Ovary (tissue), 9 donors: ENCODE data around the gene SLFN11. TPM values are rescaled to one million over a fixed set of nuclear protein-coding genes. Genes with fewer than 3 reads are reported as not detected.

Experiments
- DNase-seq, 5 donors: peaks; one replicate each; pipeline ENCODE4 v3.0.0-alpha.2; 2019 to 2020
- H3K27ac ChIP-seq, 2 donors: fragments of 200-600 bp; one replicate each; pipeline versions ENCODE4 v1.5.1 to v1.8.0; 2019 to 2022
- H3K27me3 ChIP-seq: fragments of 200-600 bp; one replicate; pipeline ENCODE4 v1.8.0; 2022
- H3K36me3 ChIP-seq: fragments of 200-600 bp; sonication (generic); one replicate; pipeline ENCODE4 v1.5.1; 2019
- H3K4me1 ChIP-seq: one replicate; pipeline ENCODE4 v1.8.1; 2013; ENCODE audit warnings: mild to moderate bottlenecking, moderate library complexity; ENCODE audit not compliant: insufficient read depth
- H3K4me3 ChIP-seq: fragments of 200-600 bp; sonication (generic); one replicate; pipeline ENCODE4 v1.5.1; 2017
- H3K9me3 ChIP-seq, 2 donors: fragments of 200-600 bp in 1 of 2; sonication (generic) in 1 of 2; one replicate each; pipeline versions ENCODE4 v1.5.1 to v1.8.1; 2013 to 2019; ENCODE audit warnings: mild to moderate bottlenecking in 1 of 2, moderate library complexity in 1 of 2
- CTCF ChIP-seq, 3 donors: fragments of 450-650 bp in 2 of 3; fragments of 200-600 bp in 1 of 3; IDR thresholded peaks; one replicate each; pipeline versions ENCODE4 v1.5.1 to v1.8.0; 2016 to 2022; ENCODE audit warnings: antibody characterized with exemption in 3 of 3, mild to moderate bottlenecking in 1 of 3
- EP300 ChIP-seq: sonication (generic); formaldehyde crosslinking; IDR thresholded peaks from one replicate; pipeline ENCODE4 v1.6.1; 2017; ENCODE audit warnings: antibody characterized with exemption
- POLR2A ChIP-seq: fragments of 450-650 bp; IDR thresholded peaks from one replicate; pipeline ENCODE4 v1.6.1; 2017; ENCODE audit warnings: antibody characterized with exemption, mild to moderate bottlenecking, moderate library complexity
- WGBS, 3 donors: extraction: QIAGEN DNeasy Blood & Tissue Kit in 1 of 3; methylation state at CpG; one replicate each; pipeline versions ENCODE4 v1.1.5 to v1.1.7; 2013 to 2017; 5-methylcytosine and 5-hydroxymethylcytosine counted together
- intact Hi-C, 4 donors: fragments of 100-400 bp; cut with DNase I; formaldehyde crosslinking; loops; one replicate each; pipeline versions ENCODE4 v1.11.0 to v1.15.1; 2022 to 2023
- polyA plus RNA-seq, 2 donors: library from polyadenylated mRNA; stranded (reverse); fragments of 200-250 nt in 1 of 2; fragments of 350-450 nt in 1 of 2; fragmentation: Illumina TruSeq in 1 of 2; extraction: RNeasy Lipid Tissue Mini Kit (QIAGEN cat#74804) in 1 of 2; gene quantifications; one replicate each; pipeline ENCODE4 v1.2.3, GENCODE V29; 2013 to 2014
- total RNA-seq, 7 donors: library from RNA; depleted of rRNA in 2 of 7; stranded (reverse); fragments of >200 nt in 2 of 7; fragmentation: NEBNext Ultra II Directional in 3 of 7; extraction: Animal tissue kit (Norgen Biotek cat#: 25700) in 3 of 7; gene quantifications; one replicate each; pipeline versions ENCODE4 v1.1.0 to v1.2.4, GENCODE V29; 2016 to 2023
- donor health status: DM: no; HTN: no; CAD: no; lungs with moderate emphysema.
- donor health status: DM: no; HTN: no; CAD: no.
- donor health status: Bipolar disorder and iron deficiency.
- donor health status: DM: yes; HTN: yes; CAD: no.
- donor health status: DM: no; HTN: no; CAD: no.
- donor health status: DM: yes; HTN: yes; CAD: no.

The SLFN11 gene
- total and polyA plus RNA-seq, 9 donors: 9.6 to 75.0 (median 40.8) TPM

- Histone ChIP-seq H3K27ac (no peak overlapping the region), H3K27me3 (no peaks in the 10 kb centered on the region), H3K9me3 (no peaks in the 10 kb centered on the region), H3K36me3 (no peaks in the 10 kb centered on the region), H3K4me3 (no peak overlapping the region), H3K4me1 (no peaks in the 10 kb centered on the region)
- TF ChIP-seq EP300: no peak
- TF ChIP-seq CTCF (IDR thresholded peaks at IDR 0.05): no peak
- TF ChIP-seq POLR2A: no peak
- intact Hi-C loops: no loop called here
- no peak for DNase-seq
- 48 to 63% (median 57%) methylated on average over 4 of the region's 4 CpGs for WGBS, 3 donors
Measured at GRCh38 chr17:35368081-35368830, 5.2 kb downstream of the SLFN11 start.

GRCh38 chr17:35361027-35361426, 12.4 kb downstream of the SLFN11 start:
- no peak for DNase-seq
- 41 to 59% (median 48%) methylated on average over 1 of the region's 1 CpG for WGBS, 3 donors
- Histone ChIP-seq H3K4me3 (no peak overlapping the region), H3K4me1 (no peaks in the 10 kb centered on the region), H3K27me3 (no peaks in the 10 kb centered on the region), H3K27ac (no peak overlapping the region), H3K9me3 (no peaks in the 10 kb centered on the region), H3K36me3 (no peaks in the 10 kb centered on the region)
- intact Hi-C loops: no loop called here
- no peak for TF ChIP-seq EP300
- TF ChIP-seq CTCF (IDR thresholded peaks at IDR 0.05): no peak
- no peak for TF ChIP-seq POLR2A

- H3K27ac ChIP-seq: no peak overlapping the region
- 41 to 55% (median 48%) methylated on average over 3 of the region's 3 CpGs for WGBS, 3 donors
- no peak overlapping the region for H3K4me3 ChIP-seq
- DNase-seq: no peak
- intact Hi-C loops: no loop called here
- no peaks in the 10 kb centered on the region for H3K4me1 ChIP-seq
- H3K36me3 ChIP-seq: no peaks in the 10 kb centered on the region
- H3K9me3 ChIP-seq: no peaks in the 10 kb centered on the region
- no peaks in the 10 kb centered on the region for H3K27me3 ChIP-seq
- TF ChIP-seq CTCF (IDR thresholded peaks at IDR 0.05) (no peak), POLR2A (no peak), EP300 (no peak)
Measured at GRCh38 chr17:35359398-35359797, 14.0 kb downstream of the SLFN11 start.

- no peak for DNase-seq
- intact Hi-C loops: no loop called here
- TF ChIP-seq EP300 (no peak), POLR2A (no peak), CTCF (IDR thresholded peaks at IDR 0.05) (no peak)
- Histone ChIP-seq H3K9me3 (no peaks in the 10 kb centered on the region), H3K36me3 (no peaks in the 10 kb centered on the region), H3K27ac (no peak overlapping the region), H3K4me3 (no peak overlapping the region), H3K27me3 (no peaks in the 10 kb centered on the region), H3K4me1 (no peaks in the 10 kb centered on the region)
- WGBS, 3 donors: 75 to 86% (median 86%) methylated on average over 6 of the region's 6 CpGs
Measured at GRCh38 chr17:35352284-35352683, 21.1 kb downstream of the SLFN11 start.
